Stomach smooth muscle (tissue), 2 donors: Measurements from ENCODE around the gene FAM169A.

Experiments
- H3K27ac ChIP-seq: one replicate; pipeline ENCODE4 v1.7.0; 2013; ENCODE audit warnings: mild to moderate bottlenecking, low read length, inconsistent platforms
- H3K27me3 ChIP-seq, 2 donors: one replicate each; pipeline ENCODE4 v1.7.0; 2013; ENCODE audit warnings: low read length in 2 of 2; ENCODE audit not compliant: insufficient read depth in 2 of 2, control insufficient read depth in 1 of 2
- H3K36me3 ChIP-seq, 2 donors: one replicate each; pipeline ENCODE4 v1.7.0; 2013; ENCODE audit warnings: low read length in 2 of 2; ENCODE audit not compliant: control insufficient read depth in 2 of 2, insufficient read depth in 2 of 2
- H3K4me1 ChIP-seq: one replicate; pipeline ENCODE4 v1.7.0; 2013; ENCODE audit warnings: low read length; ENCODE audit not compliant: control insufficient read depth, insufficient read depth
- H3K4me3 ChIP-seq, 2 donors: one replicate each; pipeline ENCODE4 v1.7.0; 2013; ENCODE audit warnings: low read length in 2 of 2
- H3K9ac ChIP-seq, 2 donors: one replicate each; pipeline ENCODE4 v1.7.0; 2013; ENCODE audit warnings: low read length in 2 of 2, mild to moderate bottlenecking in 1 of 2
- H3K9me3 ChIP-seq, 2 donors: one replicate each; pipeline ENCODE4 v1.7.0; 2013; ENCODE audit warnings: low read length in 2 of 2; ENCODE audit not compliant: control insufficient read depth in 2 of 2
- donor health status: healthy.
- donor health status: Pancreatic carcinoma.

The FAM169A gene

GRCh38 chr5:74848553-74849025, 17.6 kb downstream of the FAM169A start:
- Histone ChIP-seq H3K9me3 (no peaks in the 10 kb centered on the region), H3K27ac (no peak overlapping the region), H3K4me3 (no peak overlapping the region), H3K36me3 (no peaks in the 10 kb centered on the region), H3K9ac (no peak overlapping the region), H3K4me1 (no peaks in the 10 kb centered on the region), H3K27me3 (no peaks in the 10 kb centered on the region)

- Histone ChIP-seq H3K36me3 (no peaks in the 10 kb centered on the region), H3K4me3 (no peak overlapping the region), H3K4me1 (no peaks in the 10 kb centered on the region), H3K27me3 (no peaks in the 10 kb centered on the region), H3K27ac (no peak overlapping the region), H3K9me3 (no peaks in the 10 kb centered on the region), H3K9ac (no peak overlapping the region)
These were observed 27.0 kb downstream of the FAM169A start for GRCh38 chr5:74839229-74839628.

GRCh38 chr5:74838262-74838661, 27.9 kb downstream of the FAM169A start:
- H3K4me1 ChIP-seq: no peaks in the 10 kb centered on the region
- no peak overlapping the region for H3K4me3 ChIP-seq
- H3K27ac ChIP-seq: no peak overlapping the region
- no peak overlapping the region for H3K9ac ChIP-seq
- no peaks in the 10 kb centered on the region for H3K36me3 ChIP-seq
- H3K9me3 ChIP-seq: no peaks in the 10 kb centered on the region
- no peaks in the 10 kb centered on the region for H3K27me3 ChIP-seq

GRCh38 chr5:74837115-74837514, 29.1 kb downstream of the FAM169A start:
- no peak overlapping the region for H3K9ac ChIP-seq
- no peaks in the 10 kb centered on the region for H3K36me3 ChIP-seq
- no peaks in the 10 kb centered on the region for H3K4me1 ChIP-seq
- H3K9me3 ChIP-seq: no peaks in the 10 kb centered on the region
- H3K27ac ChIP-seq: no peak overlapping the region
- no peak overlapping the region for H3K4me3 ChIP-seq
- H3K27me3 ChIP-seq: no peaks in the 10 kb centered on the region

- H3K4me1 ChIP-seq: no peaks in the 10 kb centered on the region
- no peak overlapping the region for H3K9ac ChIP-seq
- no peaks in the 10 kb centered on the region for H3K36me3 ChIP-seq
- H3K9me3 ChIP-seq: no peaks in the 10 kb centered on the region
- H3K27me3 ChIP-seq: no peaks in the 10 kb centered on the region
- no peak overlapping the region for H3K4me3 ChIP-seq
- no peak overlapping the region for H3K27ac ChIP-seq
These were observed 32.5 kb downstream of the FAM169A start for GRCh38 chr5:74833537-74834266.

- Histone ChIP-seq H3K4me3 (no peak overlapping the region), H3K27me3 (no peaks in the 10 kb centered on the region), H3K9ac (no peak overlapping the region), H3K9me3 (no peaks in the 10 kb centered on the region), H3K36me3 (no peaks in the 10 kb centered on the region), H3K4me1 (no peaks in the 10 kb centered on the region), H3K27ac (no peak overlapping the region)
These were observed 36.8 kb downstream of the FAM169A start for GRCh38 chr5:74829413-74829812.

- Histone ChIP-seq H3K4me3 (no peak overlapping the region), H3K9ac (no peak overlapping the region), H3K27ac (no peak overlapping the region), H3K36me3 (no peaks in the 10 kb centered on the region), H3K9me3 (no peaks in the 10 kb centered on the region), H3K4me1 (no peaks in the 10 kb centered on the region), H3K27me3 (no peaks in the 10 kb centered on the region)
These were observed 43.9 kb downstream of the FAM169A start for GRCh38 chr5:74822288-74822687.

- Histone ChIP-seq H3K9me3 (no peaks in the 10 kb centered on the region), H3K36me3 (no peaks in the 10 kb centered on the region), H3K4me1 (no peaks in the 10 kb centered on the region), H3K4me3 (no peak overlapping the region), H3K27ac (no peak overlapping the region), H3K27me3 (no peaks in the 10 kb centered on the region), H3K9ac (no peak overlapping the region)
These were observed 49.3 kb downstream of the FAM169A start for GRCh38 chr5:74816875-74817274.

- Histone ChIP-seq H3K9ac (no peak overlapping the region), H3K9me3 (no peaks in the 10 kb centered on the region), H3K27ac (no peak overlapping the region), H3K27me3 (no peaks in the 10 kb centered on the region), H3K36me3 (no peaks in the 10 kb centered on the region), H3K4me3 (no peak overlapping the region), H3K4me1 (no peaks in the 10 kb centered on the region)
These were observed 55.3 kb downstream of the FAM169A start for GRCh38 chr5:74810915-74811314.

- Histone ChIP-seq H3K27me3 (no peaks in the 10 kb centered on the region), H3K36me3 (no peaks in the 10 kb centered on the region), H3K9me3 (no peaks in the 10 kb centered on the region), H3K4me1 (no peaks in the 10 kb centered on the region), H3K27ac (no peak overlapping the region), H3K9ac (no peak overlapping the region), H3K4me3 (no peak overlapping the region)
These were observed 64.2 kb downstream of the FAM169A start for GRCh38 chr5:74801941-74802340.

GRCh38 chr5:74801197-74801596, 65.0 kb downstream of the FAM169A start:
- Histone ChIP-seq H3K9me3 (no peaks in the 10 kb centered on the region), H3K27me3 (no peaks in the 10 kb centered on the region), H3K4me3 (no peak overlapping the region), H3K27ac (no peak overlapping the region), H3K36me3 (no peaks in the 10 kb centered on the region), H3K9ac (no peak overlapping the region), H3K4me1 (no peaks in the 10 kb centered on the region)
